Prostate gland (tissue), 2 donors: ENCODE results near the gene RAN.

Experiments
- CTCF ChIP-seq, 4 experiments: fragments of 200-600 bp in 2 of 4; fragments of 450-650 bp in 2 of 4; sonication (generic) in 2 of 4; IDR thresholded peaks; 1 replicate in 3 of 4; 2 replicates in 1 of 4; pipeline ENCODE4 v1.5.1; 2016 to 2019; ENCODE audit warnings: antibody characterized with exemption in 4 of 4, mild to moderate bottlenecking in 2 of 4, moderate library complexity in 2 of 4
- POLR2AphosphoS5 ChIP-seq: sonication (generic); formaldehyde crosslinking; IDR thresholded peaks from one replicate; pipeline ENCODE4 v1.6.1; 2017; ENCODE audit warnings: antibody characterized with exemption

DNA sequence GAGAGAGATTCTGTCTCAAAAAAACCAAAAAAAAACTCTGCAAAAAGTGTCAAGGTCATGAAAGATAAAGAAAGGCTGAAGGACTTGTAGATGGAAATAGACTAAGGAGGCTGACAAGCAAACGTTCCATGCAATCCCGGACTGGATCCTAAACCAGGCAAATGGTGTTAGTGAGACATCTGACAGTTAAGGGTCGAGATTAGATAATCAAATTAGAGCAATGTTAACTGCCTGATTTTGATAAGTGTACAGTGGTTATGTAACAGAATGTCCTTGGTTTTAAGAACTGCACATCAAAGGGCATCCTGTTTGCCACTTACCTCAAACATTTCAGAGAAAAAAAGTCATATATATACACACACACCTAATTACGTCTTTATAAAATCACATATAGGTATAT is 3.5 kb upstream of the RAN start:
- no peak for TF ChIP-seq CTCF (IDR thresholded peaks at IDR 0.05)
- no peak for TF ChIP-seq POLR2AphosphoS5
